Ovary (tissue), 9 donors: Measurements from ENCODE around the gene PPP2R5C. TPM values are rescaled to one million over a fixed set of nuclear protein-coding genes. Genes with fewer than 3 reads are reported as not detected.

Experiments used
- DNase-seq, 5 donors: peaks; one replicate each; pipeline ENCODE4 v3.0.0-alpha.2; 2019 to 2020
- H3K27ac ChIP-seq, 2 donors: fragments of 200-600 bp; one replicate each; pipeline versions ENCODE4 v1.5.1 to v1.8.0; 2019 to 2022
- H3K27me3 ChIP-seq: fragments of 200-600 bp; one replicate; pipeline ENCODE4 v1.8.0; 2022
- H3K36me3 ChIP-seq: fragments of 200-600 bp; sonication (generic); one replicate; pipeline ENCODE4 v1.5.1; 2019
- H3K4me1 ChIP-seq: one replicate; pipeline ENCODE4 v1.8.1; 2013; ENCODE audit warnings: mild to moderate bottlenecking, moderate library complexity; ENCODE audit not compliant: insufficient read depth
- H3K4me3 ChIP-seq: fragments of 200-600 bp; sonication (generic); one replicate; pipeline ENCODE4 v1.5.1; 2017
- H3K9me3 ChIP-seq, 2 donors: fragments of 200-600 bp in 1 of 2; sonication (generic) in 1 of 2; one replicate each; pipeline versions ENCODE4 v1.5.1 to v1.8.1; 2013 to 2019; ENCODE audit warnings: mild to moderate bottlenecking in 1 of 2, moderate library complexity in 1 of 2
- CTCF ChIP-seq, 3 donors: fragments of 450-650 bp in 2 of 3; fragments of 200-600 bp in 1 of 3; IDR thresholded peaks; one replicate each; pipeline versions ENCODE4 v1.5.1 to v1.8.0; 2016 to 2022; ENCODE audit warnings: antibody characterized with exemption in 3 of 3, mild to moderate bottlenecking in 1 of 3
- EP300 ChIP-seq: sonication (generic); formaldehyde crosslinking; IDR thresholded peaks from one replicate; pipeline ENCODE4 v1.6.1; 2017; ENCODE audit warnings: antibody characterized with exemption
- POLR2A ChIP-seq: fragments of 450-650 bp; IDR thresholded peaks from one replicate; pipeline ENCODE4 v1.6.1; 2017; ENCODE audit warnings: antibody characterized with exemption, mild to moderate bottlenecking, moderate library complexity
- WGBS, 3 donors: extraction: QIAGEN DNeasy Blood & Tissue Kit in 1 of 3; methylation state at CpG; one replicate each; pipeline versions ENCODE4 v1.1.5 to v1.1.7; 2013 to 2017; 5-methylcytosine and 5-hydroxymethylcytosine counted together
- intact Hi-C, 4 donors: fragments of 100-400 bp; cut with DNase I; formaldehyde crosslinking; loops; one replicate each; pipeline versions ENCODE4 v1.11.0 to v1.15.1; 2022 to 2023
- polyA plus RNA-seq, 2 donors: library from polyadenylated mRNA; stranded (reverse); fragments of 200-250 nt in 1 of 2; fragments of 350-450 nt in 1 of 2; fragmentation: Illumina TruSeq in 1 of 2; extraction: RNeasy Lipid Tissue Mini Kit (QIAGEN cat#74804) in 1 of 2; gene quantifications; one replicate each; pipeline ENCODE4 v1.2.3, GENCODE V29; 2013 to 2014
- total RNA-seq, 7 donors: library from RNA; depleted of rRNA in 2 of 7; stranded (reverse); fragments of >200 nt in 2 of 7; fragmentation: NEBNext Ultra II Directional in 3 of 7; extraction: Animal tissue kit (Norgen Biotek cat#: 25700) in 3 of 7; gene quantifications; one replicate each; pipeline versions ENCODE4 v1.1.0 to v1.2.4, GENCODE V29; 2016 to 2023
- donor health status: DM: no; HTN: no; CAD: no; lungs with moderate emphysema.
- donor health status: DM: no; HTN: no; CAD: no.
- donor health status: Bipolar disorder and iron deficiency.
- donor health status: DM: yes; HTN: yes; CAD: no.
- donor health status: DM: no; HTN: no; CAD: no.
- donor health status: DM: yes; HTN: yes; CAD: no.

PPP2R5C gene
- total and polyA plus RNA-seq, 9 donors = 52.8 to 136 (median 96.6) TPM

DNA sequence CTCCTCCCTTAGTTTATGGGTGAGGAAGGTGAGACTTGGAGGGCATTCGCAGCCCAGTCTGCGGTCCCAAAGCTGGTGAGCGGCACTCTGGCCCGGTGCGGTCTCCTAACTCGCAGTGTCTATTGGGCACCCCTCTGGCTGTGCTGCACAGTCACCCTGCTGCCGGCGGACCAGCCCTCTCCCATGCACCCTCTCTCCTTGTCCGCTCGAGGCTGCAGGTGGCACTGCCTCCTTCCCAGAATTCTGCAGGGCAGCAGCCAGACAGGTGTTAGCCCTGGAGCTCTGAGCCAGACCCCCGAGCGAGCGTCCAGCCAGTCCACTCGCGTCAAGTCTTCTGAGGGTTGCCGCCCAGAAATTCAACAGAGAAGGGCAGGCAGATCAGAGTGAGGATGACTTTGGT, 146.1 kb downstream of the PPP2R5C start:
- intact Hi-C loops = no loop called here
- peak in 1 of 5 donors; percentile 9 for DNase-seq
- Histone ChIP-seq H3K36me3 (no peaks in the 10 kb centered on the region), H3K27me3 (no peaks in the 10 kb centered on the region), H3K9me3 (no peaks in the 10 kb centered on the region), H3K27ac (no peak overlapping the region), H3K4me1 (no peaks in the 10 kb centered on the region), H3K4me3 (no peak overlapping the region)
- TF ChIP-seq POLR2A (no peak), EP300 (no peak), CTCF (IDR thresholded peaks at IDR 0.05) (no peak)
- WGBS, 3 donors = 90 to 96% (median 91%) methylated on average over 16 of the region's 16 CpGs

DNA sequence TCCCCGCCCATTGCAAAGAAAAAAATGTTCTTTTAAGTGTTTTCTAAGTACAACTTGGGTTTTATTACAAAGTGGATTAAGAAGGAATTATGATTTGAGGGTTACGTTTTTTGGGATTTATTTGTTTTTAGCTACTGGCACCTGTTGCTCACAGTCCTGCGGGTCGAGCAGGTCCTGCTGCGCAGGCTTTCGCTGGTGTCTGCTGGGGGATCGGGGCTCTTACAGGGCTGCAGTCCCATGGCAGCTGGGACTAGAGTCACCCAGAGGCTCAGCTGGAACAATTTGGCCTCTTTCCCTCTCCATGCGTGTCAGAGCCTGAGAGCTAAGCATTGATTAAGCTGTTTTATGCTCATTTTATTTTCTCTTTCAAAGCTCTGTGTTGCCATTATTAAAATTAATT, 147.3 kb downstream of the PPP2R5C start:
- Histone ChIP-seq H3K27ac (no peak overlapping the region), H3K36me3 (no peaks in the 10 kb centered on the region), H3K9me3 (no peaks in the 10 kb centered on the region), H3K4me1 (no peaks in the 10 kb centered on the region), H3K4me3 (no peak overlapping the region), H3K27me3 (no peaks in the 10 kb centered on the region)
- 90 to 92% (median 91%) methylated on average over 8 of the region's 8 CpGs for WGBS, 3 donors
- TF ChIP-seq CTCF (IDR thresholded peaks at IDR 0.05) (no peak), EP300 (no peak), POLR2A (no peak)
- intact Hi-C loops = no loop called here
- DNase-seq = no peak

DNA sequence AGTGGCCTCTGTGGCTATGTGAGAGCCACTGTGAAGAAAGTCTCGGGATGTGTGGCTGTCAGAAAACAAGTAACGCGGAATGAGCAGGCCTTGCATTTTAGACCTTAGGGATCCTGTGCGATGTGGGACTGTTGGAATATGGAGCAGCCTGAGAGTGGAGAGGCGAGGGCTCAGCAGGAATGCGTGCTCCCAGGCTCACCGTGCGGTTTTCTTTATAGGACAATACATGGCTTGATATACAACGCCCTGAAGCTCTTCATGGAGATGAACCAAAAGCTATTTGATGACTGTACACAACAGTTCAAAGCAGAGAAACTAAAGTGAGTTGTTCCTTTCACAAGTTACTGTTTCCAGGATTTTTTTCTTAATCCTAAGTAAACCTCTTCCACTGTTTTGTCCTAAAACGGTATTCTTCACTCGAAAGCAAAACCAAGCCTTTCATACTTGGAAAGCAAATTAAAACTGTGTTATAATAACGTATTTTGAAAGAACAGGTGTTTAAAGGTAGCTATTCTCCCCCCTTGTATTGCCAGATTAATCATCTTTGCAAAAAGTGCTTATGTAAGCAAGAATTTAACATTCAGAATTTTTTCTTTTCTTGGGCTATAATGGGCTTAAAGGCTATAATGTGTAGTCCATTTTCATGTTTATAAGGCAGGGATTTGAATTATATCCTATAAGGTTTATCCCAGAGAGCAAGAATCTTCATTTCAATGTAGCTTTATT, 148.0 kb downstream of the PPP2R5C start:
- H3K36me3 ChIP-seq = no peaks in the 10 kb centered on the region

DNA sequence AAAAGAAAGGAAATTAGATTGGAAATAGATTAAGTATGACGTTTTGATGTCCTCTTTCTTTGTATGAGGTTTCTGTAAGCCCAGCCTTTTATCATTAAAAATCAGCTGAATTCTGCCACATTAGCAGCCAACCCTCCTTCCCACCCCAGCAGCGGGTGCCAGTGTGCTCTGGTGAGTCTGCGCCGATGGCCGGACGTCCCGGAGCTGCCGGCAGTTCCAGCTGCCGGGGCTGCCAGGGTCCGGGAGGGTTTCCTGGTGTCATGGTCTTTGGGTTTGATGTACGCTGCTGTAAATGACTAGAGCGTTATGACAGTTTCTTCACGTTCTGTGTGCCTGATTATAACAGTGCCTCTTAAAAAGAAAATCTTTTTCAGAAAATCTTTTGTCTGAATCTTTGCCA, 151.3 kb downstream of the PPP2R5C start:
- no peaks in the 10 kb centered on the region for H3K9me3 ChIP-seq
- 91 to 92% (median 91%) methylated on average over 13 of the region's 13 CpGs for WGBS, 3 donors
- intact Hi-C loops = no loop called here
- TF ChIP-seq CTCF (IDR thresholded peaks at IDR 0.05) (no peak), EP300 (no peak), POLR2A (no peak)
- peak in 1 of 5 donors; percentile 2 for DNase-seq
- H3K4me1 ChIP-seq = no peaks in the 10 kb centered on the region
- no peaks in the 10 kb centered on the region for H3K36me3 ChIP-seq
- H3K27me3 ChIP-seq = no peaks in the 10 kb centered on the region
- no peak overlapping the region for H3K4me3 ChIP-seq
- no peak overlapping the region for H3K27ac ChIP-seq

More for the DNA sequence above, 148.0 kb downstream of the PPP2R5C start:
- Histone ChIP-seq H3K4me1 (no peaks in the 10 kb centered on the region), H3K9me3 (no peaks in the 10 kb centered on the region), H3K27me3 (no peaks in the 10 kb centered on the region), H3K4me3 (no peak overlapping the region), H3K27ac (no peak overlapping the region)
- DNase-seq = peak in 1 of 5 donors; percentile 6
- TF ChIP-seq EP300 (no peak), CTCF (IDR thresholded peaks at IDR 0.05) (no peak), POLR2A (no peak)
- intact Hi-C loops = no loop called here
- WGBS, 3 donors = 92 to 94% (median 93%) methylated on average over 12 of the region's 12 CpGs
